Measurements from ENCODE around the gene SEMA5B.

Gene SEMA5B

DNA sequence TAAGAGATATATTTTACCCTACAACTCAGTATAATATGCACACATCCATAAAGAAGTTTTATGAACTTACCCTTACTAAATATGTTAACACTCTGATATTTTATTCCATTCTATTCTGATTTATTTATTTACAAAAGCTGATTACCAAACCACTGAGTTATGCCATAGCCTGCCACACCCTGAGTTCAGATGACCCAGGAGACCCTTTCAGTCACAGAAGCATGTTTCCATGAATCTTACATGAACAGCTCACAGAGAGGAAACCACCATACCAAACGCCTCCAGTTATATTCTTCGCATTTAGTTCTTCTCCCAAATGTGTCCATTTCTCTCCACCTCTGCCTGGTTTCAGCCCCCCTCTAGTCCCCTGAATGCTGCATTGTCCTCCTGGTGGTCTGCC, 103.5 kb downstream of the SEMA5B start:
- DNase-seq (ENCODE audit: low read depth), result no peak

DNA sequence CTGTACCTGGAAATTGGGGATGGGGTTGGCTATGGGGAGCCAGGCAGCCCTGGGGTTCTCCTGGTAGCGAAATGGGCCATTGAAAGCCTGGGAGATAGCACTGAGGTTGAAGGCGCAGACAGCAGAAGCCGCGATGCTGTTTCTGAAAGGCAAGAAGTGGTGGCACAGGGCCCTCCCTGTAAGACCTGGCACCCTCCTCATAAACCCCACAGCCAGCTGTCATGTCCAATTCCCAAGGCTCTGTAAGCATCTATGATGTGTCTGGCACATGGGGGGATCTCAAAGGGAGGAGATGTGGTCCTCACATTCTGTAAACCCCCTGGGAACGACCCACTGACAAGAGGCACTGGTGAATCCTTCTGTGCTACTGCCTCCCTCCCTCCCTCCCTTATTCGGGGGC, 104.0 kb downstream of the SEMA5B start:
- DNase-seq (ENCODE audit: low read depth), result no peak

DNA sequence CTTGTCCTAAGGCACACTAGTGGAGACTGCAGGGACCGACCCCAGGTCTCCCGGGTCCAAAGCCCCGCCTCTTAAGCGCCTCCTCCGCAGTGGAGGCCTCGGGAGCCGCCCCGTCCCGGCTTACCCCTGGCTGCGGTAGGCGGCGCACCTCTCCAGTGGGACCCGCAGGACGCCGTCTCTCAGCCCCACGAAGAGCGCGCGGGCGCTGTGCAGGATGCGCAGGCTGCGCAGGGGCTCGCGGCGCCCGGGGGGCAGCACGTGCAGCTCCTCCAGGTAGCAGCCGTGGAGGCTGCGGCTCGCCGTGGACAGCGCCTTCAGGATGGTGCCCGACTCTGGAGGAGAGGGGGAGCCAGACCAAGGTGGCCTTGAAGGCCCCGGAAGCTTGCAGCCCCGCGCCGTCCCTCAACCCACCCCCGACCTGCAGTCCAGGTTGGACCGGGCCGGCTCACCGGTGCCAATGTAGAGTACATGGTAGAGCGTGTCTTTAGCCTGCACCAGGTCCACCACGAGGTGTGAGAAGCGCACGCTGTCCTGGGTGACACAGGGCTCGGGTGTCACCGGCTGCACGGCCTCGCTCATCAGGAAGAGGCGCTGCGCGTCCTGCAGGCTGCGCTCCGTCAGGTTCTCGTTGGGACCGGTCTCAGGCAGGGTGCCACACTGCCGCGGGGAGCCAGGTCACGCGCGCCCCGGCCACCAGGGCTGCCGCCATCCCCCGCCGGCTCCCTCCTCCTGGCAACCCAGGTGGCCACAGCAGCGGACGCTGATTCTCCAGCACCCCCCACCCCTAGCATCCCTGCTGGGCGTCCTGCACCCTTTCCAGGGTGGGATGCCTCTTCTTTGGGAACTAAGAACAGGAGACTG, 105.5 kb downstream of the SEMA5B start:
- DNase-seq (ENCODE audit: low read depth), result no peak

DNA sequence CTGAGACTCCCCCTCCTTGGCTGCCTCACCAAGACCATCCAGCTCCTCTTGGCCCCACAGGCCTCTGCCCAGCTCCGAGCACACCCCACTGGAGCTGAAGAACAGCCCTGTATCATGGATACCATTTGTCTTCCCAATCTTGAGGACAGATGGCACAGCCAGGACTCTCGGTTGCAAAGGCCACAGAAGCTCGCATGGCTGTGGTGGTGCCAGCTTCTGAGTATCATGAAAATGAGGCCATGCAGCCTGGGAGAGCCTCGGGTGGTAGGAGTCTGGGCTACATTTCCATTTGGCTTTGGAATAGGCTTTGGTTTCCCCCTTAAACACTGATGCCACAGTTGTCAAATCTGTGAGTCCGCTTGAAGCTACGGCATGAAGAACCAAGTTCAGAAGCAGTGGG, 106.6 kb downstream of the SEMA5B start:
- DNase-seq (ENCODE audit: low read depth), result no peak

DNA sequence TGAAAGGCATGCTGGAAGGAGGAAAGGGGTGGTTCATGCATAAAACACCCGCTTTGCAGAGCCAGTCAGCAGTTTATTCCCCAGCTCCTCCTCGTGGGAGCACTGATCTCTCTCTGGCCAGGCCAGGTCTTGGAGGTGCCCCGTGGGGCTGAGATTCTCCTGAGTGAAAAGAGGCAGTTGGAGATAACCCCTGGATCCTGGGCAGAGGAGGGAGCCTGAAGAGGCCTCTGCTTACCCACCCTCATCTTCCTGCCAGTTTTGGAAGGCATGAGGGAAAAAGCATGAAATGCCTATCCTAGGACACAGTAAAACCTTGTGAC, 108.3 kb downstream of the SEMA5B start:
- no peak for DNase-seq (ENCODE audit: low read depth)

DNA sequence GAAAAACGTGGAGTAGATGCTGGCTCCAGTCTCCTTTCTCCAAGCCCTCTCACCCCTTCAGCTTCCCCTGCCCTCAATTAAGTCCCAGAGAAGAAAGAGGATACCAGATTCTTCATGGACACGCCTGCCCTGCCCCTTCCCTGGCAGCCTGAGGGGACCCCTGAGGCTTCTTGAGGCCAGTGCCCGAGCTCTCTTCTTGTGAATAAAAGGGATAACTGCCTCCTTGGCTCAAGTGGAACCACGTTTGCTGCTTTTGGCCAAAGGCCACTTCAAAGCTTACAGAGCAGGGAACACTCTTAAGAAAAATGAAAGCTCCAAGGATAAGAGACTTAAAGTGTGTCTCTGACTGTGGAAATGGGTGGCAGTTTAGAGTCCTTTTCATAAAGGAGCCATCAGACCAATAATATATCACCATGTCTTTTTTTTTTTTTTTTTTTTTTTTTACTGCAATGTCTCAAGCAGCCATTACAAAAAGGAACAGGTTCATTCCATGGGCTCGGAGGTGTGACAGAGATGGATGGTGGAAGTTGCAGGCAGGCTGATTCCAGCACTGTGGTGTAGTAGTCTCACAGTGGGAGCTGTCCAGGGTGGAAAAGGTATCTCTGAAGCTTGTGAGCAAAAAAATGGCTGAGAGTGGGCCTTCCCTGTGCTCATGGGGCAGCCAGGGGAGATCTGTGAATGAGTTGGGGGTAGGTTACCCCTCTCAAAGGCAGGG, 108.8 kb downstream of the SEMA5B start:
- no peak for DNase-seq (ENCODE audit: low read depth)

DNA sequence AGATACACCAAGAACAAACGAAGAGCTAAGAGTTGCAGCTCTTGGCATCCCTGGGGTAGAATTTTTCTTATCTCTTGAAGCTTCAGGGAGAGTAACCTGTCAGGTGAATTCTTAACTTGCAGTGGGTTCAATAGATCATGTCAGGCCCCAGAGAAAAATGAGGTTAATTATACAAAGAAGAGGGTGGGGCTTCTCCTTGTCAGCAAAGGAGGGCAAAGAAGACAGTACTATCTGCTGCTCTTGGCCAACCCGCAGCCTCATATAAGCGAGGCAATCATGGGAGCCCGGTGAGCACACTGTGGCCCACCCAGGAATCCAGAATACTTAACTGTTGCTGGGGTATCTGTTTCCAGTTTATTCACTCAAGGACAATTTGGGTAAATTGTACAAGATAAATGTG, 110.2 kb downstream of the SEMA5B start:
- no peak for DNase-seq (ENCODE audit: low read depth)

DNA sequence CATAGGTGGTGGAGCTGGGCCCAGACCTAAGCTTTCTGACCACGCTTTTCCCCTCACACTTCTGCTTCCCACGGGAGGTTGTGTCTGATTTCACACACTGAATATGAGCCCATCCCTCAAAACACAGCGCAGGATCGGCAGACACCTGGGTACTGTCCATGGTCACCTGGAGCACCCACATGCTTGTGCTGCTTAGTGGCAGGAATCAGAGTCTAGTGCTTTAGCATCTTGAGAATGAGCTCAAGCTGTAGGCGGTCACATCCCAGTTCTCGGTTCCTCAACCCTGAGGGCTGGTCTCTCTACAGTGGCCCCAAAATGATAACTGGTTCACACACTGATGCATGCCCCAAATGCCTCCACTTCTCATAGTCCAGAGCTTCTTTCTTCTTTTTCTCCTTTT, 111.0 kb downstream of the SEMA5B start:
- DNase-seq (ENCODE audit: low read depth), result no peak

DNA sequence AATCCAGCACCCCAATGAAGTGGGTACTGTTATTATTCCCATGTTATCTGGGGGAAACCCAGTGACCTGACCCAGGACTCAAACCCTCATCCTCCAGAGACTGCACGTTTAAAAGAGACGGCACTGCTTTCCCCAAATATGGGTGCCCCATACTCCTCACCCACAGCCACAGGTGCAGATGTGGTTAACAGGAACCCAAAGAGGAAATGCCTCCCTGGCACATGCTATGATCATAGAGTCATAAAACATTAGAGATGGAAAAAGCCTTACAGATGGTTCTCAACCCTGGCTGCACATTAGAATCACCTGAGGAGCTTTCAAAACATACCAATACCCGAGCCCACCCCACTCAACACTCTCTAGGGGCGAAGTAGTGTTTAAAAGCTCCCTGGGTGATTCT, 111.5 kb downstream of the SEMA5B start:
- DNase-seq (ENCODE audit: low read depth), result no peak

DNA sequence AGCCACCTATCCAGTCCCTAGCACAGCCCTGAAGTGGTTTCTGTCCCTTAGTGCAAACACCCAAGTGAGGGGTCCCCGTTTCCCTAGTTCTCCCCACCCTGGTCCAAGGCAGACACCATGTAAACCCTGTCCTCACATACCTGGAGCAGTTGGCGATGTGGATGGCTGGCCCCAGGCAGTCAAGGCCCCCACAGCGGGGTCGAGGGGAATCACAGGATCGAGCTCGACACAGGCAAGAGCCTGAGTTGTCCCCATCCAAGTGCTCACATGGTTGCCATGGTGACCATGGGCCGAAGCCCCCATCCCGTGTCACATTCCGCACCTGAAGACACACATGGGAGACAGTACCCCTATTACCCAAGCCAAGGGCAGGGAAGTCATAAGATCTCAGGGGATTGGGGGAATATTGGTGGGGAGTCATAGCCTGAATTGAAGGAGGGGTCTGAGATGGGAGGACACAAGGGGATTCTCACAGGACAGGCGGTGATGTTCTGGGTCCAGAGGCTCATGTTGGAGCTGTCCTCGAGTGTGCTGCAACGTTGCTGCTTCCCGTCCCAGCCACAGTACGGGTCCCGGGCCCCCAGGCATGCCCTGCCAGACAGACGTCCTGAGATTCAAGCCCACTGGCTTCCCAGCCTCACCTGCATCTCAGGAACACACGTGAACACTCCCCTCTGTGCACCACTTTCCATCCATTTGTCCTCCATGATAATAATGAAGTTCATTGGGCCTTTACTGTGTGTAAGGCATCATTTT, 112.1 kb downstream of the SEMA5B start:
- DNase-seq (ENCODE audit: low read depth), result no peak

DNA sequence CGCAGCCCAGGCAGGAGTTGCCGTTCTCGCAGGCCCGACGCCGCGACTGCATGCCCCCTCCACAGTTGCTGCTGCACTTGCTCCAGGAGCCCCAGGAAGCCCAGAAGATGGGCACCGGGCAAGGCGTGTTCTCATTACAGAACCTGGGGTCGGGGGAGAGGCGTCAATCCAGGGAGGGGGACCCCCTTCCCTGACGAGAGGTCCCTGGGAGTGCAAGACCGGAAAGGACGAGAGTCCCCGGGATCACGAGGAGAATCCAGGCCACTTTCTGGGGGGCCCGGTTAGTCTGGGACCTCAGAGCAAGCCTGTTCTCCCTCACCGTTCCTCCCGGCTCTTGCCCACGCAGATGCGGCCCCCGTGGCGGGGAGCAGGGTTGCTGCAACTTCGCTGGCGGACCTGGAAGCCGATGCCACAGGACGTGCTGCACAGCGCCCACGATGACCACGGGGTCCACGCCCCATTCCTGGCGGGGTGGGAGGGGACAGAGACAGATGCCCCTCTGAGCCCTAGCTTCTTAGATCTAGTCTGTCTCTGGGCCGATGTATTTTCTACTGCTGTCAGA, 113.9 kb downstream of the SEMA5B start:
- no peak for DNase-seq (ENCODE audit: low read depth)

DNA sequence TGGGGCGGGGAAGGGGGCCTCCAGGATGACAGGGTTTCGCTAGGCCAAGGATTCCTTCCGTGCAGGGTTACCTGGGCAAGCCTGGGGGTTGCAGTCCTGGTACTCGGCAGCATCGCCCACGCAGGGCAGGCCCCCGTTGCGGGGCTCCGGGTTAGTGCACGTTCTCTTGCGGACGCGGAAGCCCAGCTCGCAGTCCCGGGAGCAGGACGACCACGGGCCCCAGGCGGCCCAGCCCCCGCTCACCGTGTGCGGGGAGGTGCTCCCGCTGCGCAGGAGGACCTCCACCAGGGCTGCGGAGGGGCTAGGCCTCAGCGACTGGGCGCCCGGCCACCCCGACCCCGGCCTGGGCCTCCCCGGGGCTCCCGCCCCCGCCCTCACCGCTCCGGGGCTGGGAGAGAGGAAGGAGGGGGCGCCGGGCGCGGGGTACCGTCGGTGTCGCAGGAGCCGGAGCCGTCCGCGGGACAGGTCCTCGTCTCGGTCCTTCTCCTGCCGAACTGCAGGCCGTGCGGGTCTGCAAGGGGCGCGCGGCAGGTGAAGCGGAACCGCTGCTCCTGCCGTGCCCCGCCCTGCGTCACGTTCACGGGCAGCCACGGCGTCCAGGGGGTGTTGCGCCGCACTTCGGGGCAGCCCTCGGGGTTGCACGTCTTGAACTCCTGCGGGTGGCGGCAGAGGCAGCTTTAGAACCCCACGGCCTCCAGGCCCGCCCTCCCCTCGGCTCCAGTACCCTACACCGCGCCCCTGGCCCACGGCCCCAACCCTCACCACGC, 114.6 kb downstream of the SEMA5B start:
- DNase-seq (ENCODE audit: low read depth), result no peak

DNA sequence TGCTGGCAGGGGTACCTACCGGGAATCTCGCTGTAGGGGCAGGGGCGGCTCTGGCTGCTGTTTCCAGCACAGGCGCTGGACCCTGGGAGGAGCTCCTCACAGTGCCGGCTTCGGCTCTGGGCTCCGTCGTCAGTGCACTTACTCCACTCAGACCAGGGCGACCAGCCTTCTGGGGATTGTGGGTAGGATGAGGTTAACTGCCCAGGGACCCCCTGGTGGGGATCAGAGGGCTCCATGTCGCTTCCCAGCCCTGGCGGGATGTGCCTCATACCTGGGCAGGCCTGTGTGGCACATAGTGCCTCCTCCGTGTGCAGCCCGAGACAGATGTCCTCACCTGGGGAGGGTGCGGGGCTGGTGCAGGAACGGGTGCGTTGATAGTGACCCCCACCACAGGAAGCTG, 115.7 kb downstream of the SEMA5B start:
- DNase-seq (ENCODE audit: low read depth), result no peak

DNA sequence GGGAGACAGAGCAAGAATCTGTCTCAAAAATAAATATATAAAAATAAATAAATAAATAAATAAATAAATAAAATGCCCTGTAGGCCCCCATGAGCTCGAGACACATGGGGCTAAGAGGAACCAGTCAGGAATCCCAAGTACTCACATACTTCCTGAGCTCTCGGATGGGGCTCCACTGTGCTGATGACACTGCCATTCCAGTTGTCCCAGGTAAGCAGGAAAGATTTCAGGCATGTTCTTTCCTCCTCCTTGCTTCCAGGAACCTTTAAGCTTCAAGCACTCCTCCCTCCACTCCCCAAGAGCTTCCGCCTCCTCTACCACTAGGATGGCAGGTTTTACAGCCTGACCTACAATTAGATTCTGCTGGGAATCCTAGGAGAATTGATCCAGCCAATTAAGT, 119.3 kb downstream of the SEMA5B start:
- DNase-seq (ENCODE audit: low read depth), result no peak

DNA sequence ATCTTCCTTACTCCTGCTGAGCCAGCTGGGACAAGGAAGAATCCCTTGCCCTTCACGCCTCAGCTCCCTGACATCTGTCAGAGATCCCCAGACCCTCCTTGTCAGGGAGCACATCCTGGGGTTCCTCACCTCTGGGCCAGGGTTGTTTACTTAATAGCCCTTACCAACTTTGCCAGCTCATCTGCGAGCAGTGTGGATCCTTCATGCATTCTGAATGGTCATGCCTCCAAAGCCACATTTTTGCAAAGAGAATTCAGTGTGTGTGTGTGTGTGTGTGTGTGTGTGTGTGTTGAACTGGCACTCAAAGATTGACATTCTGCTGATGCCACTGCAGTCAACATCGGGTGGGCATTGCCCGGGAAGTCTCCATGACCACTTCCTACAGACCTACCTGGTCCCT, 120.1 kb downstream of the SEMA5B start:
- no peak for DNase-seq (ENCODE audit: low read depth)

DNA sequence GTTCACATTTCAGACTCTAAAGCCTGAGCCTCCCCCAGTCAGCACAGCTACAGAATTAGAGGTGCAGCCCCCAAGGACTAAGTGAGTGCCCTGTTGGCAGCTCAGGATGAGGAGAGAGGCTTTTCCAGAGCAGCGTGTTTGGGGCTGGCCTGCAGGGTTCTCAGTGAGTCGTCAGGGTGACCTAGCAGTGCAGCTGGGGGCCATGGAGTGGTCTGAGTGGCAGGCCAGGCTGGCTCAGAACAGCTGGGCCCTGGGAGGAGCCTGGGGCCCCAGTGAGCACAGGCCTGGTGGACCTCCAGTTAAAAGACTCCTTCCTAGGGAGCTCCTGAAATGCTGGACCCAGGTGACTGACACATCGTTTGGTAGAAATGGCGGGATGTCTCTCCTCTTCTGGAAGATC, 124.4 kb downstream of the SEMA5B start:
- no peak for DNase-seq (ENCODE audit: low read depth)

DNA sequence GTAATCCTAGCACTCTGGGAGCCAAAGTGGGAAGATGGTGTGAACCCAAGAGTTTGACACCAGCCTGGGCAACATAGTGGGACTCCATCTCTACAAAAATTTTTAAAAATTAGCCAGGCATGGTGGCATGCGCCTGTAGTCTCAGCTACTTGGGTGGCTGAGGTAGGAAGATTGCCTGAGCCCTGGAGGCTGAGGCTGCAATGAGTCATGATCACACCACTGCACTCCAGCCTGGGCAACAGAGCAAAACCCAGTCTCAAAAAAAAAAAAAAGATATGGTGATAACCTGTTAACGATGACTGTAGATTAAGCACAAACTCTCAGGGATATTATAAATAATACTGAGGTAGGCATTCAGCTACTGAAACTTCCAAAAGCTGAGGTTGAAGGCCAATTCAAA, 125.2 kb downstream of the SEMA5B start:
- DNase-seq (ENCODE audit: low read depth), result no peak

DNA sequence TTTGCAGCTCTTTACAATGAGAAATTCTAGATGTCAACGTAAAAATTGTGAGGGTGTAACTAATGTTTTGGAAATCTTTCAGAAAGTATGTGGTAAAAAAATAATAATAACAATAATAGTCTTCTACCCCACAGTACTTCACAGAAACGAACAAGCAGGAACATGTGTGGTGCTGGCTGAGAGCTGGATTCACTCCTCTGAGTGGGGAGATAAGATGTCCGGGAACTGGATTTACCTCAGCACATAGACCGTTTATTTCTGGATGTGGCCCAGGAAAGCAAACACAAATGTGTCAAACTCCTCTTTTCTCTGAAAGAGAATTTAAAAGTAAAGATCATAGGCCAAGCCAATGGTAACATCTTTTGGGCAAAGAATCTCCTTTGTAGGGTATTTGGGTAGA, 129.3 kb downstream of the SEMA5B start:
- DNase-seq (ENCODE audit: low read depth), result no peak

DNA sequence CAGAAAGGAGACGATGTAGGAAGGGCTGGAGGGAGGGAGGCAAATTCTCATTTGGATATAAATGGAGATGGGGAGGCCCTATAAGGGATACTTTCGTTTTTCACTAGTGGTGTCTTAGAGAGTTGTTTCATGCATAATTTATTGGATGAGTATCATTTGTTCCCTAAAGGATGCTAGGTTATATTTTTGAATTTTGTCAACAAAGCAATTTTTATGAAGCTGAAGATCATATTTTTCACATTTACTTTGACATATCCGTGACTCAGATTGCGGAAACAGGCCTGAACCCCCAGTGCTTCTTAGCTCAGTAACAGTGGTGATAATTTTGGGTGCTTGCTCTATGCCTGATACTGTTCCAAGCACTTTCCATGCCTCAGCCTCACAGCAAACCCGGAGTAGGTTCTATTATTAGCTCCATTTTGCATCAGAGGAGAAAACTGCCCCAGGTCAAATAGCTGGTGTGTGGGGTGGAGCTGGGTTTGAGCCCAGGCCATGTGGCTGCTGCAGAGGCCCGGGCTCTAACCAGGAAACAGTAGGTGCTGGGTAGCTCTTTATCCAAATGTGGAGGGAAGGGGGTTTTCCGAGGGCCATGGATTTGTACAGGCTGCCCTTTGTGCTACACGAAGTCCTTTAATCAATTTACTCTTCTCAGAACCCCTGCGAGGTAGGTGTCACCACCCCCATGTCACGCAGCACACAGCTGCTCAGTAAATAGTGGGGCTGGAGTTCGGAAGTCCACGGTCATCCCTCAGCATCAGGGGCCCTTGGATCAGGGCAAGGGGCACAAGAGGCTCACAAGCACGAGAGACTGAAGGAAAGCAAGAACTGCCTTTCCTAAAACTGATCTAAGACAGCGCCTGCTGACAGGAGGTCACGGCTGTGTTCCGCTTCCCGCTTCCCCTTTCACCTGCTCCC, 133.6 kb downstream of the SEMA5B start:
- DNase-seq (ENCODE audit: low read depth), result no peak

DNA sequence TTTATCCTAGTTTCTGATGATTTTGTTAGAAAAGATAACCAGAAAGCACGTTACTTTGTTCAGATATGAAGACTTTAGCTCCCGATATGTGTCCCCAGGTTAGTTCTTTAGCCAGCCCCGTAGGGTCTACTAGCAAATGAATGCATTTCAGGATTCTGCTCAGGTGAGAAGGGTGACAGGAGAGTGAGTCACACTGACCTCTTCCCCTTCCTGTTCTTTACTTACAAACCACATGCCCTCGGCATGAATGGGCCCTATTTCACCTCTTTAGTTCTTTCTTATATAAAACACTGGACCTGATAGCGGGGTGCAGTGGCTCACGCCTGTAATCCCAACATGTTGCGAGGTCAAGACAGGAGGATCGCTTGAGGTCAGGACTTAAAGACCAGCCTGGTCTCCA, 134.3 kb downstream of the SEMA5B start:
- DNase-seq (ENCODE audit: low read depth), result no peak
